ENCODE measurements around the gene KRTAP10-6. TPM values are rescaled to one million over a fixed set of nuclear protein-coding genes. Genes with fewer than 3 reads are reported as not detected.
A peak's percentile ranks its signal among the peaks of the same experiment; 100 is the strongest.
"Not testable (repeated sequence)": the region's sequence is repeated elsewhere in the genome, so short reads cannot be mapped to it uniquely, and the experiment has no call there.

Gene KRTAP10-6
- total RNA-seq, 1 donor from 2014 or later = not detected

GRCh38 chr21:44552136-44552535, 40.2 kb downstream of the KRTAP10-6 start:
- no peak for FAIRE-seq
- no peak overlapping the region for H3K4me3 ChIP-seq (ENCODE audit: low read depth, low read length)
- no peak for DNase-seq (ENCODE audit: low read depth)
- no peaks in the 10 kb centered on the region for H3K36me3 ChIP-seq (ENCODE audit: control insufficient read depth, insufficient read depth, low read length)
- no peaks in the 10 kb centered on the region for H3K27me3 ChIP-seq (ENCODE audit: control insufficient read depth, insufficient read depth, low read length)
- TF ChIP-seq CTCF (IDR thresholded peaks at IDR 0.05; ENCODE audit: insufficient read depth, low read length, severe bottlenecking) = no peak

GRCh38 chr21:44551340-44551961, 40.9 kb downstream of the KRTAP10-6 start, which contains the start of gene KRTAP10-2:
Gene KRTAP10-2 (minus strand): TSS chr21:44551505. CDS start chr21:44551458, 47 bp downstream.
- FAIRE-seq = peak; percentile 50
- H3K36me3 ChIP-seq (ENCODE audit: control insufficient read depth, insufficient read depth, low read length) = no peaks in the 10 kb centered on the region
- no peak for TF ChIP-seq CTCF (IDR thresholded peaks at IDR 0.05; ENCODE audit: insufficient read depth, low read length, severe bottlenecking)
- no peak for DNase-seq (ENCODE audit: low read depth)
- no peaks in the 10 kb centered on the region for H3K27me3 ChIP-seq (ENCODE audit: control insufficient read depth, insufficient read depth, low read length)
- no peak within 1 kb of the TSS for H3K4me3 ChIP-seq (ENCODE audit: low read depth, low read length)

GRCh38 chr21:44550807-44551206, 41.5 kb downstream of the KRTAP10-6 start:
- no peak for DNase-seq (ENCODE audit: low read depth)
- no peak overlapping the region for H3K4me3 ChIP-seq (ENCODE audit: low read depth, low read length)
- TF ChIP-seq CTCF (IDR thresholded peaks at IDR 0.05; ENCODE audit: insufficient read depth, low read length, severe bottlenecking) = no peak
- FAIRE-seq = no peak
- no peaks in the 10 kb centered on the region for H3K27me3 ChIP-seq (ENCODE audit: control insufficient read depth, insufficient read depth, low read length)
- no peaks in the 10 kb centered on the region for H3K36me3 ChIP-seq (ENCODE audit: control insufficient read depth, insufficient read depth, low read length)

GRCh38 chr21:44550285-44550684, 42.0 kb downstream of the KRTAP10-6 start:
- not testable (repeated sequence) for FAIRE-seq; DNase-seq (ENCODE audit: low read depth); H3K36me3 ChIP-seq (ENCODE audit: control insufficient read depth, insufficient read depth, low read length); H3K4me3 ChIP-seq (ENCODE audit: low read depth, low read length); H3K27me3 ChIP-seq (ENCODE audit: control insufficient read depth, insufficient read depth, low read length)

GRCh38 chr21:44549525-44550211, 42.6 kb downstream of the KRTAP10-6 start:
- no peak for TF ChIP-seq CTCF (IDR thresholded peaks at IDR 0.05; ENCODE audit: insufficient read depth, low read length, severe bottlenecking)
- DNase-seq (ENCODE audit: low read depth) (no peak), FAIRE-seq (no peak)
- Histone ChIP-seq H3K4me3 (ENCODE audit: low read depth, low read length) (no peak overlapping the region), H3K27me3 (ENCODE audit: control insufficient read depth, insufficient read depth, low read length) (no peaks in the 10 kb centered on the region), H3K36me3 (ENCODE audit: control insufficient read depth, insufficient read depth, low read length) (no peaks in the 10 kb centered on the region)

- DNase-seq (ENCODE audit: low read depth) (peak; percentile 7), FAIRE-seq (no peak)
- H3K36me3 ChIP-seq (ENCODE audit: control insufficient read depth, insufficient read depth, low read length) = no peaks in the 10 kb centered on the region
- peak overlapping the region; percentile 8 for H3K4me3 ChIP-seq (ENCODE audit: low read depth, low read length)
- TF ChIP-seq CTCF (IDR thresholded peaks at IDR 0.05; ENCODE audit: insufficient read depth, low read length, severe bottlenecking) = no peak
- no peaks in the 10 kb centered on the region for H3K27me3 ChIP-seq (ENCODE audit: control insufficient read depth, insufficient read depth, low read length)
These were observed 43.4 kb downstream of the KRTAP10-6 start for GRCh38 chr21:44548922-44549321.

Measured in bronchial epithelial cell (primary cell).